ENCODE measurements around the gene NAGPA.

The NAGPA gene

GRCh38 chr16:4976611-4977145, 57.1 kb downstream of the NAGPA start:
- no peak overlapping the region for H3K4me3 ChIP-seq (ENCODE audit: low read depth, low read length)
- no peak for TF ChIP-seq CTCF (IDR thresholded peaks at IDR 0.05; ENCODE audit: borderline replicate concordance, insufficient read depth, low read depth, low read length)

- no peak for TF ChIP-seq CTCF (IDR thresholded peaks at IDR 0.05; ENCODE audit: borderline replicate concordance, insufficient read depth, low read depth, low read length)
Observed at GRCh38 chr16:4976079-4976478, 57.7 kb downstream of the NAGPA start.

More at GRCh38 chr16:4976079-4976478, 57.7 kb downstream of the NAGPA start:
- H3K4me3 ChIP-seq (ENCODE audit: low read depth, low read length): no peak overlapping the region

Data from GM12875 (cell line).